HFFc6 (cell line): ENCODE data around the gene BMP7. TPM values are rescaled to one million over a fixed set of nuclear protein-coding genes. Genes with fewer than 3 reads are reported as not detected.
"Not testable (repeated sequence)": the region's sequence is repeated elsewhere in the genome, so short reads cannot be mapped to it uniquely, and the experiment has no call there.

Experiments
- DNase-seq: peaks from one replicate; pipeline ENCODE4 v3.0.0-alpha.2; 2018
- H3K27ac Mint-ChIP-seq: 2 replicates; pipeline ENCODE4 v1.8.0; 2020; ENCODE audit warnings: mild to moderate bottlenecking, mixed read lengths
- H3K27me3 Mint-ChIP-seq: 2 replicates; pipeline ENCODE4 v1.8.0; 2021; ENCODE audit warnings: mild to moderate bottlenecking, moderate library complexity, mixed read lengths; ENCODE audit not compliant: insufficient read depth
- H3K36me3 Mint-ChIP-seq: 2 replicates; pipeline ENCODE4 v1.8.0; 2021; ENCODE audit warnings: low read depth, mixed read lengths
- H3K4me1 Mint-ChIP-seq: 2 replicates; pipeline ENCODE4 v1.8.0; 2020; ENCODE audit warnings: low read depth, mixed read lengths
- H3K4me3 Mint-ChIP-seq: 2 replicates; pipeline ENCODE4 v1.8.0; 2020; ENCODE audit warnings: mild to moderate bottlenecking, moderate library complexity, mixed read lengths
- H3K9me3 Mint-ChIP-seq: 2 replicates; pipeline ENCODE4 v1.8.0; 2020; ENCODE audit warnings: mild to moderate bottlenecking, mixed read lengths
- total RNA-seq, 6 experiments: library from RNA; stranded (reverse); fragmentation: NEBNext Ultra II Directional; extraction: Animal tissue kit (Norgen Biotek cat#: 25700); gene quantifications; 2 replicates in 1 of 6; 3 replicates in 5 of 6; pipeline ENCODE4 v1.2.3, GENCODE V29; 2021
- TF ChIP-seq, protein P1 (sequence below): fragments of 200-600 bp; sonication (generic); IDR thresholded peaks from 2 replicates; pipeline ENCODE4 v1.5.0; 2021; ENCODE audit warnings: antibody characterized with exemption, mild to moderate bottlenecking

The BMP7 gene
- total RNA-seq, 6 experiments from 2014 or later, result not detected

DNA sequence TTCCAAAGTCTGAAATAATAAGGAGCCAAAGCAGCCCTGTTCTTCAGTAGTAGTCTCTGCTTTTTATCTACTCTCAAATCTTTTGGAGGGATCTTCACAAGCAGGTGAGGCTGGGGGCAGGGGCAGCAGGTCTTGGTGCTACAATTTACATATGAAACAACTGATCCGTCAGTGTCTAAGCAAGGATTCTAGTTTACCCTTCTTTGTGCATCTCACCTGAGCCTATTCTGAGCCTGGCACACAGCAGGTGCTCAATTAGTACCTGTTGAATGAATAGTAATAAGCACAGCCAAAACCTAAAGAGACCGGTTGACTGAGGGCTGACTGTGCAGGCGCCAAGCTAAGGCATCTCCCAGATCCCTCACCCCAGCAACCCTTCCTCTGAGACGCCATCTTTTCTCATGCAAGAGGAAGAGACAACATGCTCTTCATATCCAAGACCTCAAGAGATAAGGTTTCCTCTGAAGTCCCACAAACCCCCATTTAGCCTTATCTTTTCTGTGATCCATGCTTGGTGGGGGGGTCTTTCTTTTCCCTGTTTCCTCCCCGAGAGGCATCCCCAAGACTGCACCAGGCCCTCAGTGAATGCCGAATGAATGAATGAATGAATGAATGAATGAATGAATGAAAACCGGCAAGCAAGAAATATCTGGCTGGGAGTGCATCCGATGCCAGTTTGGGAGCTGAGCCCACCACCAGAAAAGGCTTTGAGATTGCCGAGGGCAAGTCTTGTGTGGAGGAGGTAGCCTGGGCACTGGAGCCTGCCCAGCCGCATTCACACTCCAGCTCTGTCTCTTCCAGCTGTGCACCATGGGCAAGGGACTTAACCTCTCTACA lies 2.9 kb upstream of the BMP7 start:
- Mint-ChIP-seq H3K4me1 (no peaks in the 10 kb centered on the region), H3K9me3 (no peaks in the 10 kb centered on the region), H3K36me3 (no peaks in the 10 kb centered on the region), H3K27me3 (peaks cover 51% of the 10 kb centered on the region), H3K27ac (no peak overlapping the region), H3K4me3 (no peak overlapping the region)
- TF ChIP-seq, protein P1, sequence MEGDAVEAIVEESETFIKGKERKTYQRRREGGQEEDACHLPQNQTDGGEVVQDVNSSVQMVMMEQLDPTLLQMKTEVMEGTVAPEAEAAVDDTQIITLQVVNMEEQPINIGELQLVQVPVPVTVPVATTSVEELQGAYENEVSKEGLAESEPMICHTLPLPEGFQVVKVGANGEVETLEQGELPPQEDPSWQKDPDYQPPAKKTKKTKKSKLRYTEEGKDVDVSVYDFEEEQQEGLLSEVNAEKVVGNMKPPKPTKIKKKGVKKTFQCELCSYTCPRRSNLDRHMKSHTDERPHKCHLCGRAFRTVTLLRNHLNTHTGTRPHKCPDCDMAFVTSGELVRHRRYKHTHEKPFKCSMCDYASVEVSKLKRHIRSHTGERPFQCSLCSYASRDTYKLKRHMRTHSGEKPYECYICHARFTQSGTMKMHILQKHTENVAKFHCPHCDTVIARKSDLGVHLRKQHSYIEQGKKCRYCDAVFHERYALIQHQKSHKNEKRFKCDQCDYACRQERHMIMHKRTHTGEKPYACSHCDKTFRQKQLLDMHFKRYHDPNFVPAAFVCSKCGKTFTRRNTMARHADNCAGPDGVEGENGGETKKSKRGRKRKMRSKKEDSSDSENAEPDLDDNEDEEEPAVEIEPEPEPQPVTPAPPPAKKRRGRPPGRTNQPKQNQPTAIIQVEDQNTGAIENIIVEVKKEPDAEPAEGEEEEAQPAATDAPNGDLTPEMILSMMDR, result no peak
- no peak for DNase-seq

DNA sequence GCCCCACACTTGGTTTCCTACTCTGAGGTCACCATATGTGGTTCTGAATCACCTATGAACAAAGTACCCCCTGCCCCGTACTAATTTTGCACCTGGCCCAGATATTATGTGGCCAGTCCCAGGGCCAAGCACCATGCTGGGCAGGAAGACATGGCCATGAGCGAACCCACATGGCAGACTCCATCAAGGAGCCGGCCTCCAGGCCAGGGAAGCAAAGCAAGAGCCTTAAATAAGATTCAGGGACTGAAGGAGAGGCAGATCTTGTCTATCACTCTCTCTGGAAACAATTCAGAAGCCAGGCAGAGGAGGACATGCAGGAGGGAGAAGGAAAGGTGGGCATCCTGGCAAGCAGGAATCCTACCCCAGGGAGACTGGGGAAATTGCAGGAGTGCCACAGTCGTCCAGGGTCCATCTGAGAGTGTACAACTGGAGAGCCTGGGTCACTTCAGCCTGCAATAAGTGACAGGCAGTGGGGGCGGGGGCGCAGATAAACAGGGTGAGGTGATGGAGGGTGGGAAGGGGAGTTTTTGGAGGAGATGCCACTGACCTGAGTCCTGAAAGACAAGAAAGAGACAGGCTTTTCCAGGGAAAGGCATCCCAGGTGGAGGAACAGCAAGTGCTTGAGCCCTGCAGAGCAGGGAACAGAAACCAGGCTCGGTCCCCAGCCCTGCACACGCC lies 2.1 kb upstream of the BMP7 start:
- Mint-ChIP-seq H3K4me3 (no peak overlapping the region), H3K27me3 (peaks cover 47% of the 10 kb centered on the region), H3K27ac (no peak overlapping the region), H3K9me3 (no peaks in the 10 kb centered on the region), H3K4me1 (no peaks in the 10 kb centered on the region), H3K36me3 (no peaks in the 10 kb centered on the region)
- TF ChIP-seq, protein P1, result no peak
- DNase-seq, result no peak

GRCh38 chr20:57267158-57267821 lies 849 bp upstream of the BMP7 start:
- Mint-ChIP-seq H3K27me3 (peaks cover 52% of the 10 kb centered on the region), H3K4me3 (no peak overlapping the region), H3K4me1 (no peaks in the 10 kb centered on the region), H3K27ac (no peak overlapping the region), H3K36me3 (no peaks in the 10 kb centered on the region), H3K9me3 (no peaks in the 10 kb centered on the region)
- no peak for DNase-seq
- TF ChIP-seq, protein P1, result no peak

- H3K4me1 Mint-ChIP-seq, result no peaks in the 10 kb centered on the region
- H3K4me3 Mint-ChIP-seq, result no peak overlapping the region
- DNase-seq, result no peak
- no peaks in the 10 kb centered on the region for H3K36me3 Mint-ChIP-seq
- H3K27ac Mint-ChIP-seq, result no peak overlapping the region
- peaks cover 58% of the 10 kb centered on the region for H3K27me3 Mint-ChIP-seq
- no peaks in the 10 kb centered on the region for H3K9me3 Mint-ChIP-seq
- TF ChIP-seq, protein P1, result no peak
Measured at GRCh38 chr20:57265997-57266290, 497 bp downstream of the BMP7 start.

DNA sequence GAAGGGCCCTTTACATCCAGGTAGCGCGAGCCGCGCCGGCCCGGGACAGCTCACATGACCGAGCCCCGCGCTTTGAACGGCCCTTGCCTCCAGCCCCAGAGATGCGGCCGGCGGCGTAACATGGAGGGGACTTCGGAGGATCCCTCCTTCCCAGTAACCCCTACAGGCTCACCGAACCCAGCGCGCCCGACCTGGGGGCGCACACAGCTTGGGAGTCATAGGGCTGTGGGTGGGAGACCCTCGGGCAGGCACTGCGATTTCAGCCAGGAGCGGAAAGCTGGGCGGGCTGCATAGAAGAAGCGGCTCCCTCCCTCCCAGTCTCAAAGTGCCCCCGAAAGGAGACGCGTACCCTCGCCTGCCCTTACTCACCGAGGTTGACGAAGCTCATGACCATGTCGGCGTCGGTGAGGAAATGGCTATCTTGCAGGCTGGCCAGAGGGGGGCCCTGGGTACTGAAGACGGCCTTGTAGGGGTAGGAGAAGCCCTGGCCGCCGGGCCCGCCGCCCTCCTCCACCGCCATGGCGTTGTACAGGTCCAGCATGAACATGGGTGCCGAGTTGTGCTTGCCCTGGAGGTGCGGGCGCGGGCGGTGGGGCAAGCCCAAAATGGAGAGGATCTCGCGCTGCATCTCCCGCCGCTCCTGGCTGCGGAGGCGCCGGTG lies 975 bp downstream of the BMP7 start:
- DNase-seq, result no peak
- Mint-ChIP-seq H3K4me1 (no peaks in the 10 kb centered on the region), H3K36me3 (no peaks in the 10 kb centered on the region), H3K27ac (no peak overlapping the region), H3K9me3 (no peaks in the 10 kb centered on the region), H3K4me3 (no peak overlapping the region), H3K27me3 (peaks cover 63% of the 10 kb centered on the region)
- TF ChIP-seq, protein P1, result no peak

GRCh38 chr20:57264908-57265335 lies 1.5 kb downstream of the BMP7 start:
- peaks cover 64% of the 10 kb centered on the region for H3K27me3 Mint-ChIP-seq
- H3K4me1 Mint-ChIP-seq, result not testable (repeated sequence)

More at GRCh38 chr20:57264908-57265335, 1.5 kb downstream of the BMP7 start:
- H3K27ac Mint-ChIP-seq, H3K4me3 Mint-ChIP-seq, H3K36me3 Mint-ChIP-seq, H3K9me3 Mint-ChIP-seq, DNase-seq: not testable (repeated sequence)
